Measurements from ENCODE around the gene MTCL1. TPM values are rescaled to one million over a fixed set of nuclear protein-coding genes. Genes with fewer than 3 reads are reported as not detected.

Gene MTCL1
- total and polyA plus RNA-seq, 4 donors, result 0.65 to 5.4 (median 1.4) TPM

DNA sequence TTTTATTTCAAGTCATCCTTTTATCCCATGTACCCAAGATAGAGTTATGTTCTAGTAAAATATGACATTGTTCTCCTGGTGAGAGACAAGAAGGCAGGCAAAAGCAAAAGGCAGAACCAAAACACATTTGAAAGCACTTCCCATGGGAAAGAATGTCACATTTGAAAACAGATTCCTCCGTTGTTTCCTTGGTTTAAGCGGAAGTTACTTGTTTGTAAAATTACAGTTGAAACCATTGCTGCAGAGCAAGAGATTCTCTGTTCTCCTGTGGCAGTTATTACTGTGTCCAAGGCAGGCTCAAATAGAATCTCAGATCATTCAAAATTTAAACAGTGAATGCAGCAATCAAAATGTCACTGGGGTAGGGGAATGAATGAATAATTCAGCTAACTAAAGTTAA is 149.6 kb downstream of the MTCL1 start:
- Histone ChIP-seq H3K27ac (ENCODE audit: low read depth in 1 of 2, low read length in 2 of 2) (no peak overlapping the region), H3K9me3 (ENCODE audit: control insufficient read depth in 4 of 4, low read length in 3 of 4) (no peaks in the 10 kb centered on the region), H3K4me3 (ENCODE audit: low read depth in 1 of 3, low read length in 3 of 3) (no peak overlapping the region), H3K36me3 (ENCODE audit: control insufficient read depth in 4 of 4, insufficient read depth in 3 of 4, low read depth in 1 of 4, low read length in 3 of 4) (no peaks in the 10 kb centered on the region), H3K9ac (ENCODE audit: low read depth in 1 of 2, low read length in 2 of 2) (no peak overlapping the region), H3K27me3 (ENCODE audit: control insufficient read depth in 4 of 4, insufficient read depth in 4 of 4, low read length in 3 of 4) (no peaks in the 10 kb centered on the region), H3K4me1 (ENCODE audit: control insufficient read depth in 4 of 4, insufficient read depth in 4 of 4, low read length in 3 of 4) (no peaks in the 10 kb centered on the region)
- no peak for DNase-seq (ENCODE audit: low spot score)
- TF ChIP-seq JUND (IDR thresholded peaks at IDR 0.05) (no peak), SP1 (IDR thresholded peaks at IDR 0.05) (no peak), EGR1 (IDR thresholded peaks at IDR 0.05; ENCODE audit: low read depth in 2 of 2) (no peak), HNF4A (conservative IDR thresholded peaks at IDR 0.05) (no peak), GABPA (IDR thresholded peaks at IDR 0.05 in 1 of 2, conservative IDR thresholded peaks at IDR 0.05 in 1 of 2) (no peak), RXRA (IDR thresholded peaks at IDR 0.05) (no peak), ZBTB33 (IDR thresholded peaks at IDR 0.05) (no peak), FOXA1 (IDR thresholded peaks at IDR 0.05) (no peak), NR2F2 (IDR thresholded peaks at IDR 0.05) (no peak), RAD21 (IDR thresholded peaks at IDR 0.05) (no peak), YY1 (IDR thresholded peaks at IDR 0.05) (no peak), MAX (IDR thresholded peaks at IDR 0.05) (no peak), FOXA2 (IDR thresholded peaks at IDR 0.05) (no peak), ATF3 (IDR thresholded peaks at IDR 0.05) (no peak)
- TF ChIP-seq, protein P1, sequence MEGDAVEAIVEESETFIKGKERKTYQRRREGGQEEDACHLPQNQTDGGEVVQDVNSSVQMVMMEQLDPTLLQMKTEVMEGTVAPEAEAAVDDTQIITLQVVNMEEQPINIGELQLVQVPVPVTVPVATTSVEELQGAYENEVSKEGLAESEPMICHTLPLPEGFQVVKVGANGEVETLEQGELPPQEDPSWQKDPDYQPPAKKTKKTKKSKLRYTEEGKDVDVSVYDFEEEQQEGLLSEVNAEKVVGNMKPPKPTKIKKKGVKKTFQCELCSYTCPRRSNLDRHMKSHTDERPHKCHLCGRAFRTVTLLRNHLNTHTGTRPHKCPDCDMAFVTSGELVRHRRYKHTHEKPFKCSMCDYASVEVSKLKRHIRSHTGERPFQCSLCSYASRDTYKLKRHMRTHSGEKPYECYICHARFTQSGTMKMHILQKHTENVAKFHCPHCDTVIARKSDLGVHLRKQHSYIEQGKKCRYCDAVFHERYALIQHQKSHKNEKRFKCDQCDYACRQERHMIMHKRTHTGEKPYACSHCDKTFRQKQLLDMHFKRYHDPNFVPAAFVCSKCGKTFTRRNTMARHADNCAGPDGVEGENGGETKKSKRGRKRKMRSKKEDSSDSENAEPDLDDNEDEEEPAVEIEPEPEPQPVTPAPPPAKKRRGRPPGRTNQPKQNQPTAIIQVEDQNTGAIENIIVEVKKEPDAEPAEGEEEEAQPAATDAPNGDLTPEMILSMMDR (IDR thresholded peaks at IDR 0.05; ENCODE audit: low read depth, low read length, missing input control), result no peak
- TF ChIP-seq, protein P2, sequence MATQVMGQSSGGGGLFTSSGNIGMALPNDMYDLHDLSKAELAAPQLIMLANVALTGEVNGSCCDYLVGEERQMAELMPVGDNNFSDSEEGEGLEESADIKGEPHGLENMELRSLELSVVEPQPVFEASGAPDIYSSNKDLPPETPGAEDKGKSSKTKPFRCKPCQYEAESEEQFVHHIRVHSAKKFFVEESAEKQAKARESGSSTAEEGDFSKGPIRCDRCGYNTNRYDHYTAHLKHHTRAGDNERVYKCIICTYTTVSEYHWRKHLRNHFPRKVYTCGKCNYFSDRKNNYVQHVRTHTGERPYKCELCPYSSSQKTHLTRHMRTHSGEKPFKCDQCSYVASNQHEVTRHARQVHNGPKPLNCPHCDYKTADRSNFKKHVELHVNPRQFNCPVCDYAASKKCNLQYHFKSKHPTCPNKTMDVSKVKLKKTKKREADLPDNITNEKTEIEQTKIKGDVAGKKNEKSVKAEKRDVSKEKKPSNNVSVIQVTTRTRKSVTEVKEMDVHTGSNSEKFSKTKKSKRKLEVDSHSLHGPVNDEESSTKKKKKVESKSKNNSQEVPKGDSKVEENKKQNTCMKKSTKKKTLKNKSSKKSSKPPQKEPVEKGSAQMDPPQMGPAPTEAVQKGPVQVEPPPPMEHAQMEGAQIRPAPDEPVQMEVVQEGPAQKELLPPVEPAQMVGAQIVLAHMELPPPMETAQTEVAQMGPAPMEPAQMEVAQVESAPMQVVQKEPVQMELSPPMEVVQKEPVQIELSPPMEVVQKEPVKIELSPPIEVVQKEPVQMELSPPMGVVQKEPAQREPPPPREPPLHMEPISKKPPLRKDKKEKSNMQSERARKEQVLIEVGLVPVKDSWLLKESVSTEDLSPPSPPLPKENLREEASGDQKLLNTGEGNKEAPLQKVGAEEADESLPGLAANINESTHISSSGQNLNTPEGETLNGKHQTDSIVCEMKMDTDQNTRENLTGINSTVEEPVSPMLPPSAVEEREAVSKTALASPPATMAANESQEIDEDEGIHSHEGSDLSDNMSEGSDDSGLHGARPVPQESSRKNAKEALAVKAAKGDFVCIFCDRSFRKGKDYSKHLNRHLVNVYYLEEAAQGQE (IDR thresholded peaks at IDR 0.05), result no peak
- WGBS, result 67% methylated on average over 2 of the region's 2 CpGs

GRCh38 chr18:8856212-8856611 is 150.9 kb downstream of the MTCL1 start:
- Histone ChIP-seq H3K9me3 (ENCODE audit: control insufficient read depth in 4 of 4, low read length in 3 of 4) (no peaks in the 10 kb centered on the region), H3K4me3 (ENCODE audit: low read depth in 1 of 3, low read length in 3 of 3) (no peak overlapping the region), H3K27me3 (ENCODE audit: control insufficient read depth in 4 of 4, insufficient read depth in 4 of 4, low read length in 3 of 4) (no peaks in the 10 kb centered on the region), H3K4me1 (ENCODE audit: control insufficient read depth in 4 of 4, insufficient read depth in 4 of 4, low read length in 3 of 4) (no peaks in the 10 kb centered on the region), H3K27ac (ENCODE audit: low read depth in 1 of 2, low read length in 2 of 2) (no peak overlapping the region), H3K36me3 (ENCODE audit: control insufficient read depth in 4 of 4, insufficient read depth in 3 of 4, low read depth in 1 of 4, low read length in 3 of 4) (no peaks in the 10 kb centered on the region), H3K9ac (ENCODE audit: low read depth in 1 of 2, low read length in 2 of 2) (no peak overlapping the region)
- TF ChIP-seq, protein P1 (IDR thresholded peaks at IDR 0.05; ENCODE audit: low read depth, low read length, missing input control), result no peak
- TF ChIP-seq ZBTB33 (IDR thresholded peaks at IDR 0.05), result no peak
- TF ChIP-seq MAX (IDR thresholded peaks at IDR 0.05), result no peak
- TF ChIP-seq FOXA2 (IDR thresholded peaks at IDR 0.05), result no peak
- no peak for TF ChIP-seq HNF4A (conservative IDR thresholded peaks at IDR 0.05)
- TF ChIP-seq YY1 (IDR thresholded peaks at IDR 0.05), result no peak
- DNase-seq (ENCODE audit: low spot score), result no peak
- 86% methylated on average over 8 of the region's 8 CpGs for WGBS
